PFSK-1 (cell line): ENCODE measurements around the gene RDX.

ENCODE experiments used
- REST ChIP-seq, 2 experiments: IDR thresholded peaks; 2 replicates each; pipeline versions ENCODE4 v1.6.1 to v1.8.0; 2011 to 2012; ENCODE audit warnings: low read depth in 2 of 2, low read length in 2 of 2, control low read depth in 1 of 2, inconsistent platforms in 1 of 2, mild to moderate bottlenecking in 1 of 2, moderate library complexity in 1 of 2; ENCODE audit not compliant: insufficient read depth in 1 of 2
- SIN3A ChIP-seq: IDR thresholded peaks from 2 replicates; pipeline ENCODE4 v1.6.1; 2012; ENCODE audit warnings: mild to moderate bottlenecking, low read length, moderate library complexity, borderline replicate concordance; ENCODE audit not compliant: insufficient read depth
- TAF1 ChIP-seq: IDR thresholded peaks from 2 replicates; pipeline ENCODE4 v1.6.1; 2012; ENCODE audit warnings: low read length, control low read depth, borderline replicate concordance; ENCODE audit not compliant: insufficient read depth

GRCh38 chr11:110207123-110207522 is 89.3 kb downstream of the RDX start:
- no peak for TF ChIP-seq SIN3A
- TF ChIP-seq REST (IDR thresholded peaks at IDR 0.05; ENCODE audit: insufficient read depth in 1 of 2, low read depth in 2 of 2, low read length in 2 of 2), result no peak
- no peak for TF ChIP-seq TAF1
